ELF-1 (cell line): ENCODE data around the gene ANGPTL5.
"Not testable (repeated sequence)": the region's sequence is repeated elsewhere in the genome, so short reads cannot be mapped to it uniquely, and the experiment has no call there.

ENCODE experiments used
- DNase-seq: peaks from one replicate; pipeline ENCODE4 v3.0.0-alpha.2; 2016; ENCODE audit warnings: low read depth, low spot score

Gene ANGPTL5

GRCh38 chr11:101916422-101916821 is at the start of gene ANGPTL5:
ANGPTL5 (minus strand) TSS chr11:101916522; CDS start chr11:101907909, 8,613 bp downstream.
- DNase-seq = no peak

GRCh38 chr11:101964200-101964599 is 47.9 kb upstream of the ANGPTL5 start:
- DNase-seq = not testable (repeated sequence)

GRCh38 chr11:101960231-101960630 is 43.9 kb upstream of the ANGPTL5 start:
- DNase-seq = no peak

GRCh38 chr11:101955701-101956100 is 39.4 kb upstream of the ANGPTL5 start:
- DNase-seq = no peak

GRCh38 chr11:101955278-101955677 is 39.0 kb upstream of the ANGPTL5 start:
- no peak for DNase-seq

GRCh38 chr11:101949680-101950220 is 33.4 kb upstream of the ANGPTL5 start:
- no peak for DNase-seq

- no peak for DNase-seq
Observed at GRCh38 chr11:101945448-101945847, 29.1 kb upstream of the ANGPTL5 start.

GRCh38 chr11:101944923-101945322 is 28.6 kb upstream of the ANGPTL5 start:
- no peak for DNase-seq

- DNase-seq = no peak
Observed at GRCh38 chr11:101940901-101941520, 24.7 kb upstream of the ANGPTL5 start.

- no peak for DNase-seq
Observed at GRCh38 chr11:101931692-101932091, 15.4 kb upstream of the ANGPTL5 start.

GRCh38 chr11:101929294-101929915 is 13.1 kb upstream of the ANGPTL5 start:
- DNase-seq = no peak

- no peak for DNase-seq
Observed at GRCh38 chr11:101923554-101923953, 7.2 kb upstream of the ANGPTL5 start.

- no peak for DNase-seq
Observed at GRCh38 chr11:101920992-101921391, 4.7 kb upstream of the ANGPTL5 start.

- DNase-seq = no peak
Observed at GRCh38 chr11:101917226-101917625, 904 bp upstream of the ANGPTL5 start.

GRCh38 chr11:101915791-101916291 is 481 bp downstream of the ANGPTL5 start:
- no peak for DNase-seq

GRCh38 chr11:101914738-101915426 is 1.4 kb downstream of the ANGPTL5 start, which contains the start of gene CEP126:
CEP126 (plus strand) TSS chr11:101915010; CDS start chr11:101915285, 275 bp downstream.
- peak; percentile 97 for DNase-seq

- no peak for DNase-seq
Observed at GRCh38 chr11:101914341-101914737, 2.0 kb downstream of the ANGPTL5 start.

GRCh38 chr11:101913656-101914055 is 2.7 kb downstream of the ANGPTL5 start:
- no peak for DNase-seq

GRCh38 chr11:101912823-101913284 is 3.5 kb downstream of the ANGPTL5 start:
- no peak for DNase-seq

- DNase-seq = no peak
Observed at GRCh38 chr11:101909087-101909486, 7.2 kb downstream of the ANGPTL5 start.

- DNase-seq = no peak
Observed at GRCh38 chr11:101907815-101908214, 8.5 kb downstream of the ANGPTL5 start.

GRCh38 chr11:101894505-101894904 is 21.8 kb downstream of the ANGPTL5 start:
- no peak for DNase-seq
